Measurements from ENCODE around the gene PXMP4. TPM values are rescaled to one million over a fixed set of nuclear protein-coding genes. Genes with fewer than 3 reads are reported as not detected.

Gene PXMP4
- total and polyA plus RNA-seq, 2 of the 4 experiments (the other 2 are of a cell fraction) = 3.6 to 7.1 TPM

- ChIA-PET POLR2A (ENCODE audit: unreplicated experiment) (interaction anchor here (0.6 kb wide), 1 partner anchor 59 kb away, joined by 11 read pairs; no protein-coding TSS in a partner anchor), CTCF (no interaction called here)
- in situ Hi-C loops (cut with MboI; ENCODE audit: low sequenced_read_pairs) = no loop called here
- Histone ChIP-seq H3K27ac (ENCODE audit: insufficient read depth, low read length) (no peak overlapping the region), H2AK9ac (replicated peaks; ENCODE audit: low read depth, low read length, poor library complexity) (peak overlapping the region; percentile 28), H3K9me3 (ENCODE audit: control insufficient read depth, insufficient read depth, low read length) (no peaks in the 10 kb centered on the region), H2BK5ac (ENCODE audit: low read depth, low read length, poor library complexity, severe bottlenecking) (no peak overlapping the region), H3K4me2 (ENCODE audit: low read depth, low read length) (no peak overlapping the region), H4K91ac (ENCODE audit: insufficient read depth, low read depth, low read length) (no peak overlapping the region), H3K4me1 (ENCODE audit: control insufficient read depth, insufficient read depth, low read length) (peaks cover 10% of the 10 kb centered on the region), H3K36me3 (ENCODE audit: control insufficient read depth, insufficient read depth, low read length) (no peaks in the 10 kb centered on the region), H2BK120ac (ENCODE audit: low read depth, low read length) (no peak overlapping the region), H3K23ac (ENCODE audit: low read depth, low read length) (no peak overlapping the region), H2AK5ac (ENCODE audit: low read depth, low read length) (no peak overlapping the region), H3K18ac (ENCODE audit: low read depth, low read length) (no peak overlapping the region), H4K5ac (ENCODE audit: low read depth, low read length) (no peak overlapping the region), H3K4me3 (ENCODE audit: insufficient read depth, low read depth, low read length) (no peak overlapping the region), H3K27me3 (ENCODE audit: control insufficient read depth, insufficient read depth, low read length) (no peaks in the 10 kb centered on the region; the same call in 1 of the 2 replicates), H3K9ac (ENCODE audit: low read depth, low read length) (no peak overlapping the region), H2AFZ (replicated peaks; ENCODE audit: low read length, poor library complexity) (no peak overlapping the region), H3K4ac (ENCODE audit: low read depth, low read length) (no peak overlapping the region), H3K9me1 (ENCODE audit: insufficient read depth, low read length) (peaks cover 7% of the 10 kb centered on the region; the same call in 1 of the 2 replicates), H2BK20ac (ENCODE audit: low read depth, low read length) (no peak overlapping the region), H3K79me1 (ENCODE audit: low read depth in 1 of 2, low read length in 2 of 2) (peaks cover 6 to 14% of the 10 kb centered on the region in 2 experiments; a peak in 3 of 4 replicates), H4K8ac (ENCODE audit: low read depth in 2 of 2, low read length in 2 of 2) (no peak overlapping the region), H3K56ac (ENCODE audit: extremely low read depth, insufficient read depth, low read length) (no peak overlapping the region), H4K20me1 (ENCODE audit: insufficient read depth, low read length) (no peaks in the 10 kb centered on the region), H2BK15ac (ENCODE audit: low read depth, low read length) (no peak overlapping the region), H3K14ac (replicated peaks; ENCODE audit: low read depth, low read length) (no peak overlapping the region)
- intact Hi-C loops (cut with micrococcal nuclease) = no loop called here
- ATAC-seq (ENCODE audit: low read depth) (no peak), DNase-seq (no peak)
- TF ChIP-seq, protein P1, sequence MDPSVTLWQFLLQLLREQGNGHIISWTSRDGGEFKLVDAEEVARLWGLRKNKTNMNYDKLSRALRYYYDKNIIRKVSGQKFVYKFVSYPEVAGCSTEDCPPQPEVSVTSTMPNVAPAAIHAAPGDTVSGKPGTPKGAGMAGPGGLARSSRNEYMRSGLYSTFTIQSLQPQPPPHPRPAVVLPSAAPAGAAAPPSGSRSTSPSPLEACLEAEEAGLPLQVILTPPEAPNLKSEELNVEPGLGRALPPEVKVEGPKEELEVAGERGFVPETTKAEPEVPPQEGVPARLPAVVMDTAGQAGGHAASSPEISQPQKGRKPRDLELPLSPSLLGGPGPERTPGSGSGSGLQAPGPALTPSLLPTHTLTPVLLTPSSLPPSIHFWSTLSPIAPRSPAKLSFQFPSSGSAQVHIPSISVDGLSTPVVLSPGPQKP (IDR thresholded peaks at IDR 0.05; ENCODE audit: borderline replicate concordance, low read depth, low read length) = no peak
- no peak for TF ChIP-seq CHD1 (IDR thresholded peaks at IDR 0.05; ENCODE audit: low read depth, low read length)
- TF ChIP-seq CEBPB (IDR thresholded peaks at IDR 0.05; ENCODE audit: low read depth, low read length) = no peak
- no peak for TF ChIP-seq CTCF (conservative IDR thresholded peaks at IDR 0.05; ENCODE audit: low read depth, low read length)
- no peak for TF ChIP-seq MAFK (IDR thresholded peaks at IDR 0.05; ENCODE audit: low read depth, low read length)
- no peak for TF ChIP-seq RAD21 (IDR thresholded peaks at IDR 0.05; ENCODE audit: low read length)
- no peak for TF ChIP-seq POLR2A (IDR thresholded peaks at IDR 0.05; ENCODE audit: low read depth, low read length)
- no peak for TF ChIP-seq SMC3 (IDR thresholded peaks at IDR 0.05; ENCODE audit: low read depth, low read length)
- no peak for TF ChIP-seq RCOR1 (IDR thresholded peaks at IDR 0.05; ENCODE audit: insufficient replicate concordance, low read length)
- dilution Hi-C loops (cut with HindIII; ENCODE audit: low sequenced_read_pairs, unreplicated experiment) = no loop called here
- BruUV-seq (replicated peaks) = no TSS peak
- no CpG with 5 or more reads among the region's 2 CpGs for WGBS, 2 experiments (ENCODE audit: extremely low coverage in 2 of 2, insufficient read length in 1 of 2)
Observed at GRCh38 chr20:33728463-33728862, 8.4 kb upstream of the PXMP4 start.
